ENCODE data around the gene RAB36. TPM values are rescaled to one million over a fixed set of nuclear protein-coding genes. Genes with fewer than 3 reads are reported as not detected.
A peak's percentile ranks its signal among the peaks of the same experiment; 100 is the strongest.

Gene RAB36
- total and polyA plus RNA-seq, 9 of the 15 experiments (the other 6 are each of a cell fraction or from before 2014, with no cell fraction given) = 0.04 to 0.50 (median 0.08) TPM; not detected in 3

DNA sequence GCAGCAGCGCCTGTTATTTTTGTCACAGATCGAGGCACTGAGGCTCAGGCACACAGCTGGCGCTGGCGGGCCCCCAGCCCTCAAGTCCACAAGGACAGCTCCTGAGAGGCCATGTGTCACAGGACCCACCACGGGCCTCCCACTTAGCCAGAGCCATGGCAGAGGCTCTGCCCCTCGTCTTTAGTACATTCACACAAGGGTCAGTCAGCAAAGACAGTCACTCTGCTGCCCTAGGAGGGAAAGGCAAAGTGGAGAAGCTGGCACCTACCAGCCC, 45.8 kb upstream of the RAB36 start (continued):
- TF ChIP-seq, protein P1, sequence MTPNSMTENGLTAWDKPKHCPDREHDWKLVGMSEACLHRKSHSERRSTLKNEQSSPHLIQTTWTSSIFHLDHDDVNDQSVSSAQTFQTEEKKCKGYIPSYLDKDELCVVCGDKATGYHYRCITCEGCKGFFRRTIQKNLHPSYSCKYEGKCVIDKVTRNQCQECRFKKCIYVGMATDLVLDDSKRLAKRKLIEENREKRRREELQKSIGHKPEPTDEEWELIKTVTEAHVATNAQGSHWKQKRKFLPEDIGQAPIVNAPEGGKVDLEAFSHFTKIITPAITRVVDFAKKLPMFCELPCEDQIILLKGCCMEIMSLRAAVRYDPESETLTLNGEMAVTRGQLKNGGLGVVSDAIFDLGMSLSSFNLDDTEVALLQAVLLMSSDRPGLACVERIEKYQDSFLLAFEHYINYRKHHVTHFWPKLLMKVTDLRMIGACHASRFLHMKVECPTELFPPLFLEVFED (CRISPR knock-in tag; conservative IDR thresholded peaks at IDR 0.05) = no peak

DNA sequence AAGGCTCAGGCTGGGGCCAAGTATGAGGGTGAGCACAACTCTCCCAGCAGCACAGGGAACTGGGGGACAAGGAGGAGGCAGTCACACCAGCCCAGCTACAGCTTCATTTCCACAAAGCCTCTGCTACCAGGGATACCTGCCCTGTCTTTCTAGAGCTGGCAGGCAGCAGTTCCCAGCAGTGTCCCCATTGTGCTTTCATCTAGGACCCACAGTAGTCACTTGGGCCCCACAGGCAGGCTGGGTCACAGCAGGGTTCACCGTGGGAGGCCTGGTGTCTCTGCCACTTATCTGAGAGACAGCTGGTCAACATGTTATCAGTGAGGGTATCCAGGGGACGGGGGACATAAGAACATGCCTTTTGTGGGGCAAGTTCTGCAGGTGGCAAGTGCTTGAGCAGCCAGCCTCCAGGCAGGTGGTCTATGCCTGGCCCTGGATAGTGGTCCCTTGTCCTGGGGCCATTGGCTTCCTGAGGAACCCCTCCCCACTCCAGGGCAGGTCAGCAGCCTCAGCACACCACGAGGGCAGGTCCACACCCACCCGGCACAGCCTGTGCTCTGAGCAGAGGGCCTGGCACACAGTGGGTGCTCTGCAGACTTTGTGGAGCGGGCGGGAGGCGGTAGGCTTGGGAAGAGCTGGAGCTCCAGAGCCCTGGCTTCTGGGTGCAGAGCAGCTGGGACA, 45.0 kb upstream of the RAB36 start:
- H3K79me2 ChIP-seq (ENCODE audit: control insufficient read depth, insufficient read depth, low read length) = no peaks in the 10 kb centered on the region
- peaks cover 94 to 100% of the 10 kb centered on the region in 2 experiments for H3K27me3 ChIP-seq (ENCODE audit: control insufficient read depth in 2 of 2, insufficient read depth in 2 of 2, low read length in 2 of 2)
- no peaks in the 10 kb centered on the region for H3K36me3 ChIP-seq (ENCODE audit: control insufficient read depth, insufficient read depth, low read length)
- peaks cover 11% of the 10 kb centered on the region for H3K9me1 ChIP-seq (ENCODE audit: control insufficient read depth, insufficient read depth, low read length)
- H3K27ac ChIP-seq (ENCODE audit: extremely low read depth, low read depth, low read length) = no peak overlapping the region
- 2% methylated on average over 7 of the region's 7 CpGs for WGBS (ENCODE audit: insufficient coverage, low coverage, missing lambda C conversion rate)
- H3K9me3 ChIP-seq (replicated peaks; ENCODE audit: control insufficient read depth, insufficient read depth, low read depth, low read length) = no peaks in the 10 kb centered on the region
- ChIA-PET POLR2A (interaction anchor here (0.7 to 19.9 kb wide), 10 partner anchors 14 to 233 kb away, joined by 3 to 414 read pairs (median 4); partner anchors contain the start of genes GNAZ and RAB36), CTCF (ENCODE audit: low intra/inter-chr PET ratio) (no interaction called here)
- peaks cover 99% of the 10 kb centered on the region for H4K20me1 ChIP-seq (replicated peaks; ENCODE audit: control insufficient read depth, insufficient read depth, low read length)
- ATAC-seq (peak; percentile 1; the same call in 2 of the 3 replicates), DNase-seq (ENCODE audit: extremely low read depth in 1 of 4, low spot score in 3 of 4) (peak in 3 of 4 experiments; percentile 62 to 64 (median 64)), FAIRE-seq (no peak)
- in situ Hi-C loops (cut with MboI) (no loop called here), intact Hi-C loops (cut with micrococcal nuclease) (no loop called here)
- peaks cover 0 to 39% of the 10 kb centered on the region in 2 experiments; a peak in 3 of 5 replicates for H3K4me1 ChIP-seq (replicated peaks in 1 of 2; ENCODE audit: control insufficient read depth in 2 of 2, insufficient read depth in 2 of 2, low read length in 2 of 2)
- peak overlapping the region in 1 of 2 experiments; percentile 30; a peak in 2 of 4 replicates for H3K9ac ChIP-seq (ENCODE audit: insufficient read depth in 1 of 2, low read depth in 2 of 2, low read length in 2 of 2)
- H3K4me2 ChIP-seq (ENCODE audit: insufficient read depth, low read length) = no peak overlapping the region
- H3K4me3 ChIP-seq = no peak overlapping the region
- H2AFZ ChIP-seq (ENCODE audit: low read depth, low read length) = no peak overlapping the region
- BruUV-seq (replicated peaks) = no TSS peak
- TF ChIP-seq KLF13 (tag; IDR thresholded peaks at IDR 0.05; ENCODE audit: borderline replicate concordance, low read depth) = no peak
- TF ChIP-seq CTBP1 (IDR thresholded peaks at IDR 0.05; ENCODE audit: borderline replicate concordance) = no peak
- no peak for TF ChIP-seq CBX2 (IDR thresholded peaks at IDR 0.05; ENCODE audit: insufficient read depth, low read length, poor library complexity, severe bottlenecking)
- no peak for TF ChIP-seq TEAD1 (CRISPR knock-in tag; IDR thresholded peaks at IDR 0.05)
- no peak for TF ChIP-seq PHB (CRISPR knock-in tag; IDR thresholded peaks at IDR 0.05)
- no peak for TF ChIP-seq ZNF239 (CRISPR knock-in tag; IDR thresholded peaks at IDR 0.05)
- no peak for TF ChIP-seq NFIC (IDR thresholded peaks at IDR 0.05)
- no peak for TF ChIP-seq ZNF707 (CRISPR knock-in tag; conservative IDR thresholded peaks at IDR 0.05)
- peak; percentile 22; the same call in 1 of the 2 replicates for TF ChIP-seq GTF2F1 (IDR thresholded peaks at IDR 0.05; ENCODE audit: low read depth, low read length)
- peak; percentile 8 for TF ChIP-seq TBP (optimal IDR thresholded peaks at IDR 0.05; ENCODE audit: low read depth, low read length)
- TF ChIP-seq TCF7L2 (IDR thresholded peaks at IDR 0.05; ENCODE audit: low read depth, low read length) = no peak
- no peak for TF ChIP-seq YY1 (IDR thresholded peaks at IDR 0.05; ENCODE audit: borderline replicate concordance in 1 of 3, control insufficient read depth in 1 of 3, extremely low read depth in 1 of 3, insufficient read depth in 3 of 3, insufficient read length in 1 of 3, insufficient replicate concordance in 2 of 3, low read depth in 1 of 3, low read length in 2 of 3)
- TF ChIP-seq NFE2L1 (tag; IDR thresholded peaks at IDR 0.05; ENCODE audit: borderline replicate concordance, low read depth) = no peak
- TF ChIP-seq SMARCE1 (IDR thresholded peaks at IDR 0.05) = no peak
- TF ChIP-seq, protein P2, sequence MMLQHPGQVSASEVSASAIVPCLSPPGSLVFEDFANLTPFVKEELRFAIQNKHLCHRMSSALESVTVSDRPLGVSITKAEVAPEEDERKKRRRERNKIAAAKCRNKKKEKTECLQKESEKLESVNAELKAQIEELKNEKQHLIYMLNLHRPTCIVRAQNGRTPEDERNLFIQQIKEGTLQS (IDR thresholded peaks at IDR 0.05) = no peak
- TF ChIP-seq, protein P2 (CRISPR knock-in tag; conservative IDR thresholded peaks at IDR 0.05) = no peak; the same call in 1 of the 2 replicates
- TF ChIP-seq GABPB1 (CRISPR knock-in tag; IDR thresholded peaks at IDR 0.05) = no peak
- TF ChIP-seq ZKSCAN1 (IDR thresholded peaks at IDR 0.05; ENCODE audit: low read depth, low read length) = peak; percentile 79

Data from K562 (cell line).